ENCODE data around the gene STX2. TPM values are rescaled to one million over a fixed set of nuclear protein-coding genes. Genes with fewer than 3 reads are reported as not detected.

STX2 gene
- total RNA-seq, 1 experiment from 2014 or later: 19.3 TPM

DNA sequence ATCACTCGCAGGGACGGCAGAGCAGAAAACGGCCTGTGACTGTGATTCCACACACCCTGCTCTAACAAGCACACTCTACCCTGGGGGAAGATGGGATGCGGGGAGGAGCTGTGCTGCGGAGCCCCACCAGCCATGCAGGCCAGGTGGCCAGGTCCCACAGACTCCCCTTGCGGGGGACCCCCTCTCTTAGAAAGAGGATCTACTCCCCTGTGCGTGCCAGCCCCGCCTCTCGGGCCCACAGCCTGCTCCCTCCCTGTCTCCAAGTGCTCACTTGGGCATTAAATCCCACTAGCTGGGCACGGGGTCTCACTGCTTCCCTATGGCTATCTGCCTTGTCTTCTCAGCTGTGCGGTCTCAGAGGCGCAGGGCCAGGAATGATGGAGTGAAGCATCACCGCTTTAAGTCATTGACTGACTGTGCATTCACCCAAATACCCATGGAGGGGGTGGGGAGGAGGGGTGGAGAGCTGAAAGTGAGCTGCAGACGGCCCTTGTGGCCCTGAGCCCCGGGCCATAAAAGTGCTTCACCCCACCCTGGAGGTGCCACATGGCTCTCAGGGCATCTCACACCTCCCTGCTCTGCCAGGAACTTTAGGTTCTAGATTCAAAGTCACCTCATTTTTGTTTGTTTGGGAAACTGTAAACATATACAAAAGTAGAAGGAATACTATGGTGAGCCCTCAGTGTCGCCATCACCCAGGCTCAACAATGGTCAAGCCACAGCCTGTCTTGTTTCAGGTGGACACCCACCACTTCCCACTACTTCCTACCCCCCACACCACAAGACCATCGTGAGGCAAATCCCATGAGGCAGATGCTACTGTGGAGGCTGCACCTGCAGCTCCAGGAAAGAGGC lies 9.4 kb downstream of the STX2 start:
- no peak for DNase-seq
- H3K27me3 ChIP-seq (ENCODE audit: control insufficient read depth, insufficient read depth, low read length): no peaks in the 10 kb centered on the region
- H3K36me3 ChIP-seq (replicated peaks; ENCODE audit: control insufficient read depth, insufficient read depth, low read length): no peaks in the 10 kb centered on the region
- no peak overlapping the region for H3K4me3 ChIP-seq (ENCODE audit: insufficient read depth, low read depth, low read length)

DNA sequence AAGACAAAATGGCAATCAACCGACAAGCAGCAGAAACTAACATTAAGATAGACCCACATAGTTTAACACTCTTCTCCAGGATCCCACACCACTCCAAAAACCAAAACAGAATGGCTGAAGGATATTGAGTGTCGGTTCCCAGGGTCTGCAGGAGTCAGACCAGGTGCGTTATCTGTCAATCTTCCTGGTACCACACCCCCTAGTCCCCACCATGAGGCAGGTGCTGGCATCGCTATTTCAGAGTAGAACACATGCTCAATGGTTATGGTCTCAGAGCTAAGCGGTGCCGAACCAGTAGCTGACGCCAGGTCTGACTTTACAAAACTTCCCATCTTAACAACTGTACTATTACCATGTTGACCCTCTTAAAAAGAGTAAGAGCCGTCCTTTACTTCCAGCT lies 10.2 kb downstream of the STX2 start:
- DNase-seq: peak; percentile 54

DNA sequence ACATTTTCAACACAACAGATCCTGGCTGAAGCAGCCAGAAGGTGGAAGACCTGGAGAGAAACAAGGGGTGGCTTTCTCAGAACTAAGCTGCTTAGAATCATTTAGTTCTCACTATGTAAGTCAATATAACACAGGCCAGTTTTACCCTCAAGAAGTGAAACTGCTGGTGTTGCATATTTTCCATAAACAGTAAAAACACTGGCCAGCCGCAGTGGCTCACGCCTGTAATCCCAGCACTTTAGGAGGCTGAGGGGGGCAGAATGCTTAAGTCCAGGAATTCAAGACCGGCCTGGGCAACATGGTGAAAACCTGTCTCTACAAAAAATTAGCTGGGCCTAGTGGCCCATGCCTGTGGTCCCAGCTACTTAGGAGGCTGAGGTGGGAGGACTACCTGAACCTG lies 11.6 kb downstream of the STX2 start:
- Histone ChIP-seq H3K36me3 (replicated peaks; ENCODE audit: control insufficient read depth, insufficient read depth, low read length) (peaks cover 2% of the 10 kb centered on the region), H3K27me3 (ENCODE audit: control insufficient read depth, insufficient read depth, low read length) (no peaks in the 10 kb centered on the region), H3K4me3 (ENCODE audit: insufficient read depth, low read depth, low read length) (no peak overlapping the region)
- DNase-seq: no peak

More for the DNA sequence above, 10.2 kb downstream of the STX2 start:
- no peaks in the 10 kb centered on the region for H3K27me3 ChIP-seq (ENCODE audit: control insufficient read depth, insufficient read depth, low read length)
- no peak overlapping the region for H3K4me3 ChIP-seq (ENCODE audit: insufficient read depth, low read depth, low read length)
- H3K36me3 ChIP-seq (replicated peaks; ENCODE audit: control insufficient read depth, insufficient read depth, low read length): no peaks in the 10 kb centered on the region

DNA sequence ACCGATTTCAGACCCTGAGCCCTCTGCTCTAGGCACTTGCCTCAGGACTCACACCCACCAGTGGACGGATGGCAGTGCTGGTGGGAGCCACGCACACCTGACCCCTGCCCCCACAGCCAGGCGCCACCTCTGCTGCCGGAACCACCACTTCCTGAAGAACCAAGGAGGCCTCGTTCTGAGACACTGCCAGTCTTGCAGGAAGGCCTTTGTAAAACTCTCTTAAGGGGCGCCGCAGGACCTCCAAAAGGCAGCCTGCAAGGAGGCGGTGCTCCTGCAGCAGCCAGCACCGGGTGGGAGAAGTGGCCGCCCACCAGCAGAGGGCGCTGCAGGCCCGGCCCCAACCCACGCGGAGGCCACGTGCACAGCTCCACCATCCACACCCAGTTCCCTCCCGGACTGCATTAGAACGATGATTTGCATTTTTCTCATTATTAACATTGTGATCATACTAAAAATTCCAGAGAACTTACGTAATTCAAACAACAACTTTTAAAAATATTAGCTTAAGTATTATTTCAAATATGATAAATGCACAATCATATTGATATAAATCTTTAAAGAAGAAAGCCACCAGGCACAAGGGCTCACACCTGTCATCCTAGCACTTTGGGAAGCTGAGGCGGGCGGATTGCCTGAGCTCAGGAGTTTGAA lies 12.8 kb downstream of the STX2 start:
- Histone ChIP-seq H3K36me3 (replicated peaks; ENCODE audit: control insufficient read depth, insufficient read depth, low read length) (peaks cover 2% of the 10 kb centered on the region), H3K4me3 (ENCODE audit: insufficient read depth, low read depth, low read length) (no peak overlapping the region), H3K27me3 (ENCODE audit: control insufficient read depth, insufficient read depth, low read length) (no peaks in the 10 kb centered on the region)
- DNase-seq: peak; percentile 92

DNA sequence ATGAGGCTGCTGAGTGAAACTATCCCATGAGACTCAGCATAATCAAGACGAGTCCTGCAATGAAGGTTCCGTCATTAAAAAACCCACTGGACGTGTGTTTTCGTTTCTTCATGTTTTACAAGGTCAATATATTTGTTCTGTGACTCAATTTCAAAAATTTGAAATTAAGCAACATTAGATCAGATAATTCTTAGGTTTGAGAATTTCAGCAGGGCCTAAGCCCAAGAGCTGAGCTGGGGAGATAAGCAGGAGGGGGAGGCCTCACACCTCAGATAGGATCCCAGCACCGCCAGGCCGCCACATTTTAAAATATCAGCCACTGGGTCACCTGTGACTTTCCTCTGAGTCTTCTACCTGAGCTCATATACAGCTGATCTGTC lies 13.3 kb downstream of the STX2 start:
- H3K4me3 ChIP-seq (ENCODE audit: insufficient read depth, low read depth, low read length): no peak overlapping the region
- DNase-seq: no peak
- peaks cover 2% of the 10 kb centered on the region for H3K36me3 ChIP-seq (replicated peaks; ENCODE audit: control insufficient read depth, insufficient read depth, low read length)
- no peaks in the 10 kb centered on the region for H3K27me3 ChIP-seq (ENCODE audit: control insufficient read depth, insufficient read depth, low read length)

DNA sequence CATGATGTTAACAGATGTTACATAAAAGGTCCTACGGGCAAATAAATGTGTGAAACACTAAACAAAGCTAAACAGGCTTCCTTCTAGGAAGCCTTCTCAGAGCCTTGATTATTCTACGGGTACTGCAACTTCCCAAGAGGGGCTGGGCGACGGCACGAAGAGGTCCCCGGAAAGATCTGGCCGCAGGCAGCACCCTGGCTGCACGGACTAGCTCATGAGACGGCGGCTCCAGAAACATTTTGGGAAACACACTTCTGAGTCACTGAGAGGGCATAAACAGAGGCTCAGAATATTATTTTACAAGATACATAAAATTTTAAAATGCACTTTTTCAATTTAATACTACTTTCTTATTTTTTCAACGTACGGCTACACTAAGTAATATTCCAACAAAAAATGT lies 19.4 kb downstream of the STX2 start:
- no peak for DNase-seq
- H3K36me3 ChIP-seq (replicated peaks; ENCODE audit: control insufficient read depth, insufficient read depth, low read length): peaks cover 2% of the 10 kb centered on the region

DNA sequence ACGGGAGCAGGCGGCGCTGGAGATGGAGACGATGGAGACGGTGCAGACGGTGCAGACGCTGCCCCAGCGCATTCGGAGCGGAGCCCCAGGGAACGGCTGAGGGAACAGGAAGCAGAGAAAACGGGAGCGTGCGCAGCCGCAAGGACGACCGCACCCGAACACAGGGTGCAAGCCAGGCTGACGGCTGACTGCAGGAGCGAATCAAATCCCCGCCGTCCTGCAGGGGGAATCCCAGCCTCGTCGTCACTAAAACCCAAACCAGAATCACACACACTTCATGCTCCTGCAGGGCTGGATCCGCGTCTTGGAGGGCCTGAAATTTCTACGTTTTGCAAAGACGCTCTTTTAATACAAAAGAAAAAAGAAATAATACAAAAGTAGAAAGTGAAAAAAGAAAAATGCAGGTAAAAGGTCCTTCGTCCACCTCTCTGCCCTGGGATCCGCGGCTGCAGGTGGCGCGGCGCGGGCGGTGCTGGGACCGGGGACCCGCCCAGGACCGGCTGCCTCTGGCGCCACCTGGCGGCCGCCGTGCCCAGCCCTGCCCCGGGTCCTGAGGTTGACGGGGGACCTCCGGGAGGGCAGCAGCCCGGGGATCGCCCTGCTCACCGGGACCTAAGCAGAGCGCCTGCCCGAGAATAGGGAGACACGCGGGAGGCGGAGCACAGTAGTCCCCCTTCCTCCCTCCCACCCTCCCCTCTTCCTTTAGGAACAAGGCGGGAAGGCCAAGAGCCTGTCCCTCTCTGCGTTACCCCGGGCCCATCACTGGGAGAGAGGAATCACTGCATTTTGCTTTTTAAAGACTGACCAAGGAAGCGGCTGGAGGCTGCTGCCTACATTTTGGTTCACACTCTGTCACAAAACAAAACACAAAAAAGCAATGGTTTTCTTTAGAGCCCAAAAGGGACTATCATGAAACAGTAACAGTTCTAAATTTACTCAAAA lies 20.1 kb downstream of the STX2 start:
- Histone ChIP-seq H3K36me3 (replicated peaks; ENCODE audit: control insufficient read depth, insufficient read depth, low read length) (peaks cover 2% of the 10 kb centered on the region), H3K27me3 (ENCODE audit: control insufficient read depth, insufficient read depth, low read length) (no peaks in the 10 kb centered on the region), H3K4me3 (ENCODE audit: insufficient read depth, low read depth, low read length) (no peak overlapping the region)
- DNase-seq: peak; percentile 99

More for the DNA sequence above, 19.4 kb downstream of the STX2 start:
- Histone ChIP-seq H3K4me3 (ENCODE audit: insufficient read depth, low read depth, low read length) (no peak overlapping the region), H3K27me3 (ENCODE audit: control insufficient read depth, insufficient read depth, low read length) (no peaks in the 10 kb centered on the region)

DNA sequence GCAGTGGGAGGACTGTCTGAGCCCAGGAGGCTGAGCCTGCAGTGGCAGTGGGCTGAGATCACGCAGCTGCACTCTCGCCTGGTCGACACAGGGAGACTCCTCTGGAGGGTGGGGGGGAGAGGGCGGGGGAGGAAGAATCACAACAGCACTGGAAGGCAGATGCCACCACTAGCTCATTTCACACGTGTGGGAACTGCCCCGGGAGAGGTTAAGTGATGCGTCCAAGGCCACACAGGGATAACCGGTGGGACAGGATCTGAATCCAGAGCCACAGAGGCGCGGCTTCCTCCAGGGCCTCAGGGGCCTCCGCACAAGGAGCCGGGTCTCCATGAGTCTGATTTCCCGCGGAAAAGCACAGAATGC lies 20.8 kb downstream of the STX2 start:
- Histone ChIP-seq H3K36me3 (replicated peaks; ENCODE audit: control insufficient read depth, insufficient read depth, low read length) (peaks cover under 1% of the 10 kb centered on the region), H3K27me3 (ENCODE audit: control insufficient read depth, insufficient read depth, low read length) (no peaks in the 10 kb centered on the region), H3K4me3 (ENCODE audit: insufficient read depth, low read depth, low read length) (no peak overlapping the region)
- peak; percentile 49 for DNase-seq

DNA sequence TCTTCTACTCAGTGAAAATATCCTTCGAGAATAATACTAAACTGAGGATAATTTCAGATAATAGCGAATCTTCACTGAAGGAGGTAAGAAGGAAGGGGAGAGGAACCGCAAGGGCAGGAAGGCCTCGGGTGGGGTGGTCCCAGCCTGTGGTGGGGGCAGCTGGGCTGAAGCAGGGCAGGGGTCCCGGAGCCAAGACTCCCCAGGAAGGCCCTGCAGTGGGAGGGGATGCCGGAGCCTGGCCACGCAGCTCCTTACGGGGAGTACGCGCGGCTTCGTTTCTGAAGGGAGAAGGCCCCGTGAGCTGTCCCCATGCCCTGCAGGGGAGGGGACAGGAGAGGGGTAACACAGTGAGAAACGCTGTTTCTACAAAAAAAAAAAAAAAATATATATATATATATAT lies 21.2 kb downstream of the STX2 start:
- Histone ChIP-seq H3K4me3 (ENCODE audit: insufficient read depth, low read depth, low read length) (no peak overlapping the region), H3K27me3 (ENCODE audit: control insufficient read depth, insufficient read depth, low read length) (no peaks in the 10 kb centered on the region), H3K36me3 (replicated peaks; ENCODE audit: control insufficient read depth, insufficient read depth, low read length) (no peaks in the 10 kb centered on the region)
- no peak for DNase-seq

DNA sequence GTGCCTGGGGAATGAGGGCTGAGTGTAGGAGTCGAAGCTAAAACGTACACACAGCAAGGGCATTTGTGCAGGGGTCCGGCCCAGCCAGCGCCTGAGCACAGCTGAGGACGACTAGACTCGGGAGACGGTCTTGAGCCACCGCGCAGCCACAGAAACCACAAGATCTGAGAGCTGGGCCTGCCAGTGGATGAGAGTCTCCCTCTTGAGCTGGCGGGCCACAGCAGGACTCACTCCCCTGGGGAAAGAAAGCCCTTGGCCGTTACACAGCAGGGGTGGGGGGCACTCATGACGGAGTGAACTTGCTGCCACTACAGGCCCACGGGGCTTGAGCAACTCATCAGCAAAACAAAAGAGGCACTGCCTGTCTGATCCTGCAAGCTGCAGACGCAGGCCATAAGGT lies 23.0 kb downstream of the STX2 start:
- Histone ChIP-seq H3K36me3 (replicated peaks; ENCODE audit: control insufficient read depth, insufficient read depth, low read length) (no peaks in the 10 kb centered on the region), H3K27me3 (ENCODE audit: control insufficient read depth, insufficient read depth, low read length) (no peaks in the 10 kb centered on the region), H3K4me3 (ENCODE audit: insufficient read depth, low read depth, low read length) (no peak overlapping the region)
- peak; percentile 58 for DNase-seq

DNA sequence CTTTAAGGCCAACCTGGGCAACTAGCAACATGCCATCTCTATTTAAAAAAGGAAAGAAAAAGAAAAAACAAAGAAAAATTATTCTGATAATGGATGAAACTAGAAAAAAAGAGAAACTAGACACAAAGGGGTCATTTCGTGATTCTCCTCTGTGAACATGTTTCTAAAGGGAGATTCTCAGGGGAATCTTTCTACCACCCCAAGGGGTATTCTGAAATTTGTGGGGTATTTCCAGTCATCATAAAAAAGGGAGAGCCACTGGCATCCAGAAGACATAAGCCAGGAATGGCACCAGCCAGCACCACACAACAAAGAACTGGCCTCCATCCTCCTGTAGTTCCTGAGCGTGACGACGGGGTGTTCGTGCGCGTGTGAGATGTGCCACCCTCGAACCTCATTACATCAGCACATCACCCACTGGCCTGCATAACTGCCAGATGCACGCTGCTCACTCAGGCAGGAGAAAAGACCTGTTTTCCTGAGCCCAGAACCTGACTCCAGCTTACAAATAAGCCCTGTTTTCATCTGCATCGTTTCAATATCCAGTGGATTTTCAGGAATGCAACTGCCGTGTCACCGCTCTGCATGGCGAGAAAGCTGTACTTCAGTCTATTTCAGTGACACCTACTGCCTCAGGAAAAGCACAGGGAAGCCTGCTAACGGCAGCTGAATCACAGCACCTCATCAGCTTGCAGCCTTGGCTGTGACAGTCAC lies 23.9 kb downstream of the STX2 start:
- H3K27me3 ChIP-seq (ENCODE audit: control insufficient read depth, insufficient read depth, low read length): no peaks in the 10 kb centered on the region
- DNase-seq: no peak
- H3K36me3 ChIP-seq (replicated peaks; ENCODE audit: control insufficient read depth, insufficient read depth, low read length): no peaks in the 10 kb centered on the region
- H3K4me3 ChIP-seq (ENCODE audit: insufficient read depth, low read depth, low read length): no peak overlapping the region

DNA sequence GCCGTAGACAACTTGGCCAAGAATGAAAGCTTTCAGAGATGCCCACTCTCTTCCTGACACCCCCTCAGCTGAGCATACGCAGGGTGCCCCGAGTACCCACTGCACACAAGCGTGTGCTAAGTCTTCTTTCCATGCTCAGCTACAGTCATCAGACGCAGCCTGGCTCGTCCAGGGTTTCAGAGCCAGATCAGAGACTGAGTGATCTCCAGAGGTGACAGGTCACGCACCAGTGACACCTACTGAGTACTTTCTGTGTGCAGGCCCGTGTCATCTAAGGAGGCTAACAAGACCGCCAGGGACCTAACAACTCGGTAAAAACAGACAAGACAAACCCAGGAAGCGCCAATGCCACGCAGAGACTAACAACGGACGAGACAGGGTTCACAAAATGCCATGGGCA lies 25.1 kb downstream of the STX2 start:
- DNase-seq: no peak
- no peaks in the 10 kb centered on the region for H3K36me3 ChIP-seq (replicated peaks; ENCODE audit: control insufficient read depth, insufficient read depth, low read length)
- H3K27me3 ChIP-seq (ENCODE audit: control insufficient read depth, insufficient read depth, low read length): no peaks in the 10 kb centered on the region
- no peak overlapping the region for H3K4me3 ChIP-seq (ENCODE audit: insufficient read depth, low read depth, low read length)

DNA sequence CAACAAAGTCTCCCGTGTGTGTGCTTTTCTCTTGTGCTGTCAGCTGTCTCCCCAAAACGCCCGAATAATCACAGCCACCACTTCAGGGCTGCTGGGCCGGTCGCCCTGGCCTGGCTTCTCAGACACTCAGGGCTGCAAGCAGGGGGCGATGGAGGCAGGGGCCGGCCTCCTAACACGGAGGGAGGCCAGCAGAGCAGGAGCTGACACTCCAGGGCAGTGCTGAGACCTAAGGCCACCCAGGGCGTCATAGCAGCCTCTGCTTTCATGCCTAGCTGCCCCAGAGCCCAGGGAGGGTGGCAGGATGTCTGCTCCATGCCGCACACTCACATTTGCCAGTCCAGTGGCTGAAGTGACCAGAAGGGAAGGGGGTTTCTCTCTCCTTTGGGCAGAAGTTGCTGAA lies 25.6 kb downstream of the STX2 start:
- DNase-seq: peak; percentile 73
- H3K27me3 ChIP-seq (ENCODE audit: control insufficient read depth, insufficient read depth, low read length): no peaks in the 10 kb centered on the region
- H3K4me3 ChIP-seq (ENCODE audit: insufficient read depth, low read depth, low read length): no peak overlapping the region
- H3K36me3 ChIP-seq (replicated peaks; ENCODE audit: control insufficient read depth, insufficient read depth, low read length): no peaks in the 10 kb centered on the region

DNA sequence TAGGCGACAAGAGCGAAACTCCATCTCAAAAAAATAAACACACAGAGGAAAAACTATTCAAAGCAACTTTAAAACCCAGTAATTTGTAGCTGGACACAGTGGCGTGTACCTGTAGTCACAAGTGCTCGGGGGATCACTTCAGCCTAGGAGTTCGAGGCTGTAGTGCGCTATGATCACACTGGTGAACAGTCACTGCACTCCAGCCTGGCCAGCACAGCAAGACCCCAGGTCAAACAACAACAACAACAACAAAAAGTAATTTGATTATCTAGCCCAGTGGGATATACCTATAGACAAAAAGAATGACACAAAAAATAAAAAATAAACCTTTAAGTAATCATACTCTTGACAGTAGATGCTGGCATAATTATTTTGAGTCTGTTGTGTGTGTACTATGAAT lies 29.3 kb downstream of the STX2 start:
- no peaks in the 10 kb centered on the region for H3K27me3 ChIP-seq (ENCODE audit: control insufficient read depth, insufficient read depth, low read length)
- DNase-seq: no peak
- peaks cover 4% of the 10 kb centered on the region for H3K36me3 ChIP-seq (replicated peaks; ENCODE audit: control insufficient read depth, insufficient read depth, low read length)
- no peak overlapping the region for H3K4me3 ChIP-seq (ENCODE audit: insufficient read depth, low read depth, low read length)

Data from H7 (cell line).